GM11168 (cell line): Measurements from ENCODE around the gene RTP5.
"Not testable (repeated sequence)": the region's sequence is repeated elsewhere in the genome, so short reads cannot be mapped to it uniquely, and the experiment has no call there.

Experiments used
- in situ Hi-C: fragments of 300-500 bp; cut with MboI; formaldehyde crosslinking; loops from one replicate; pipeline ENCODE4 v1.12.0; 2022; ENCODE audit warnings: low sequenced_read_pairs; ENCODE audit not compliant: unreplicated experiment

The RTP5 gene

DNA sequence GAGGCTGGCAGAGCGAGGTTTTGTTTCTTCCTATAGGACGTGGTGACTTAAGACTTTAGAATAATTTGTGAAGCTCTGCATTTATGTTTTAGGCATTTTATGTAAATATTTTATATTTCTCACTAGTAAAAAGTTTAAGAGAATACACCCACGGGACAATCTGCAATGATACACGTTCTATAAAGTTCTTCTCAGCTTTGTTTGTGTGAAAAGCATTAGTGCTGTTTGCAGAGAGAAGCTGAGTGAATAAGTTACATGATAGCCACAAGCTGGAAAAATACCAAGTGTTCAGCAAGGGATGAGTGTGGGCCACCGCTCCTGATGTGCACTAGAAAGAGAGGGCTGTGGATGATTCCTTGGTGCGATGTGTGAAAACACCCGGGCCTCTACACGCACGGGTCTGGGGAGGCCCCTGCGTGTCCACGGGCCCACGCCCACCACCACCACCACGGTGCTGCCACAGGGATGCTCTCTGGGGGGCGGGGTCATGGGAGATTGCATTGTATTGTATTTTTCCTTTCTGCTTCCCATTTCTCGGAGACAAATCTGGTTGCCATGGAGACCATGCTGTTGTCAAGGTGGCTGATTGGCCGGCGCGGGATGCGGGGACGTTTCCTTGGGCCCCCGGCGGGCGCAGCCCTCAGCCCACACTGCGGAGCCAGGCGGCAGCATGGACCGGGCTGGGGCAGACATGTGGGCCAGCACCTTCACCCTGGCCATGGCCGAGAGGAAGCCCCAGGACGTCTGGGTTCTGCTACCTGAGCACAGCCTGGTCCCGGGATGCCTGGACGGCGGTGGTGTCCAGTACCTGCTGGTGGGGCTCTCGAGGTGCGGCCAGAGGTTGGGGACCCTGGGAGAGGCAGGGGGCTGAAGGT is at the start of gene RTP5:
Gene RTP5 (plus strand): TSS at position 643 of the 875 bp plus-strand sequence. CDS start 28 bp downstream, at position 671.
- in situ Hi-C loops, result no loop called here

DNA sequence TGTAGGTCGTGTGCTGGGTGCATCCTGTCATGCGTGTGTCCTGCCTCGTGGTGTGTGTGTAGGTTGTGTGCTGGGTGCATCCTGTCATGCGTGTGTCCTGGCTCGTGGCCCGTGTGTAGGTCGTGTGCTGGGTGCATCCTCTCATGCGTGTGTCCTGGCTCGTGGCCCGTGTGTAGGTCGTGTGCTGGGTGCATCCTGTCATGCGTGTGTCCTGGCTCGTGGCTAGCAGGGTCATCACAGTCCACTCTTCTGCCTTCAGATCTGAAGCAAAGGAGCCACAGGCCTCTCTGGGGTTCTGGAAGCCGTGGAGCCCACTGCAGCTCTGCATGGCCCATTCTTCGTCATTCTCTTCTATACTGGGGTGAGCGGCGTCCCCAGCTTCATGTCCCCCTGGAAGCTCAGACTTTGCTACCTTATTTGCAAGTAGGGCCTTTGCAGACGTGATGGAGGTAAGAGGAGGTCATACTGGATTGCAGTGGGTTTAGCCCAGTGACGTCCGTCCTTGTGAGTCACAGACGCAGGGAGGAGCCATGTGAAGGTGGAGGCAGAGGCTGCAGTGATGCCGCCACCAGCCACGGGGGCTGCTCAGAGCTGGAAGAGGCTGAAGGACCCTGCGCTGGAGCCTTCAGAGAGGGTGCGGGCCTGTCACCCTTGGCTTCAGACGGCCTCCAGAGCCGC is 49.4 kb upstream of the RTP5 start:
- in situ Hi-C loops, result not testable (repeated sequence)

DNA sequence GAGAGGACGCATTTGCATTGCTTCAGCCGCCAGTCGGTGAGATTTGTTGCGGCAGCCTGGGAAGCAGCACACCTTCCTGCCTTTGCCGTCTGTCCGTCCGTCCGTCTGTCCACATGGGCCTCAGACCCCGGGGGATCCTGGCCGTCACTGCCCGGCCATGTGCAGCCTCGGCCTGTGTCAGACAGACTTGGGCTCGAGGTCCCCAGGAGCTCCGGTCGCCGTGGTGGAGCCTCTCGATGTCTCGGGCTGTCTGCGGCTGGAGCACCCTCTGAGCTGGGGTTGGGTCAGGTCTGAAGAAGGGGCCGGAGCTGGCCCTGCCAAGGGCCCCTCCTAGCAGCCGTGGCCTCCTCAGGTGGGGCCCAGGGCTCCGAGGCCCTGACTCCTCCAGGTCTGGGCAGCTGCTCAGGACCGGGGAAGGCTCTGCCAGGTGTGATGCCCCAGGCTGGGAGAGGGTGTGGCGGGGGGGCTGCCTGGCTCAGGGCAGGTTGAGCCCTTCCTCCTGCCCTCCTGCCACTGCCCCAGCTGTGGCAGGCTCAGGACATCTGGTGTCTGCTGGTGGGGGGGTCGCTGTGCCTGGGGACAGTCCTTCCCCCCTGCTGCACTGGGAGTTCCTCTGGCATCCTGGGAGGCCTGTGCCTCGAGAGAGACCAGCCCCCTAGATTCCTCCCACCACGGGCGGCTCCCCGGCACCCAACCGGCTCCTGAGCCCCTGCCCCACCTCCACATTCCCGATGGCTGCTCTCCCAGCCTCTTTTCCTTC is 48.7 kb upstream of the RTP5 start:
- in situ Hi-C loops, result no loop called here

DNA sequence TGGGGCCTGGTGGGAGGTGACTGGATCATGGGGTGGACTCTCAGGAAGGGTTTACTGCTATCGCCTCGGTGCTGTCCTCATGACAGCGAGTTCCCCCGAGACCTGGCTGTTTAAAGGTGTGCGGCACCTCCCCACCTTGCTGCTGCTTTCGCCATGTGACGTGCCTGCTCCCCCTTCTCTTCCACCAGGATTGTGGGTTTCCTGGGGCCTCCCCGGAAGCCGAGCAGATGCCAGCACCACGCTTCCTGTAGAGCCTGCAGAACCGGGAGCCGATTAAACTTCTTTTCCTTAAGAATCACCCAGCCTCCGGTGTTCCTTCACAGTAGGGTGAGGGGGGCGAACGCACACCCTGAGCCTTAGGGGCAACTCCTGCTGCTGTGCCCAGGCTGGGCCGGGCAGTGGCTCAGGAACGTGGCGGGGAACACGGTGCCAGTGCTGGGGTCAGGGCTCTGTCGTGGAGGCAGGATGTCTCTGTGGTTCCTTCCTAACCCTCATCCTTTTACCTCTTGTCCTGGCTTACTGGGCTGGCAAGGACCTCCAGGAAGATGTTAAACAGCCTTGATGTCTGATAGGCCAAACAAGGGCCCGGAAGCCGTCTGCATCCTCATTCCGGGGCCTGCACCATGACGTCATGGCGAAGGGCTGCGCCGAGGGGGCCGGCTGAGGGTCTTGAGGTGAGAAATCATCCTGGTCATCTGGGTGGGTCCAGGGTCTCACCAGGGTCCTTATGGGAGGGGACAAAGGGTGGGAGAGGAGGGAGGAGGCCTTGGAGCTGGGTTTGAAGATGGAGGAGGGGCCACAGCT is 47.9 kb upstream of the RTP5 start:
- in situ Hi-C loops, result no loop called here

DNA sequence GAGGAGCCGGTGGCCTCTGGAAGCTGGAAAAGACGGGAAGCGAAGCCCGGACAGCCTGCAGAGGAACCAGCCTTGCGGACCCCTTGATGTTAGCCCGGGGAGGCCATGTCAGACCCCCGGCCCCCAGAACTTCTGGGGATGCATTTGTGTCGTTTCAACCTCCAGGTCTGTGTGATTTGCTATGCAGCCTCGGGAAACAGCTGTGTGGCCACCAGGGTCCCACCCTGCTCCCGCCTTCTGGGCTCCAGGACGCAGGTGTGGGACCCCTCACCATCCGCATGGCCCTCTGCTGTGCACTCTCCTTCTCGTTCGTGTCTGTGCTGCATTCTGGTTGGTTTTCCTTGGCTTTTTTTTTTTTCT is 47.3 kb upstream of the RTP5 start:
- in situ Hi-C loops, result no loop called here

DNA sequence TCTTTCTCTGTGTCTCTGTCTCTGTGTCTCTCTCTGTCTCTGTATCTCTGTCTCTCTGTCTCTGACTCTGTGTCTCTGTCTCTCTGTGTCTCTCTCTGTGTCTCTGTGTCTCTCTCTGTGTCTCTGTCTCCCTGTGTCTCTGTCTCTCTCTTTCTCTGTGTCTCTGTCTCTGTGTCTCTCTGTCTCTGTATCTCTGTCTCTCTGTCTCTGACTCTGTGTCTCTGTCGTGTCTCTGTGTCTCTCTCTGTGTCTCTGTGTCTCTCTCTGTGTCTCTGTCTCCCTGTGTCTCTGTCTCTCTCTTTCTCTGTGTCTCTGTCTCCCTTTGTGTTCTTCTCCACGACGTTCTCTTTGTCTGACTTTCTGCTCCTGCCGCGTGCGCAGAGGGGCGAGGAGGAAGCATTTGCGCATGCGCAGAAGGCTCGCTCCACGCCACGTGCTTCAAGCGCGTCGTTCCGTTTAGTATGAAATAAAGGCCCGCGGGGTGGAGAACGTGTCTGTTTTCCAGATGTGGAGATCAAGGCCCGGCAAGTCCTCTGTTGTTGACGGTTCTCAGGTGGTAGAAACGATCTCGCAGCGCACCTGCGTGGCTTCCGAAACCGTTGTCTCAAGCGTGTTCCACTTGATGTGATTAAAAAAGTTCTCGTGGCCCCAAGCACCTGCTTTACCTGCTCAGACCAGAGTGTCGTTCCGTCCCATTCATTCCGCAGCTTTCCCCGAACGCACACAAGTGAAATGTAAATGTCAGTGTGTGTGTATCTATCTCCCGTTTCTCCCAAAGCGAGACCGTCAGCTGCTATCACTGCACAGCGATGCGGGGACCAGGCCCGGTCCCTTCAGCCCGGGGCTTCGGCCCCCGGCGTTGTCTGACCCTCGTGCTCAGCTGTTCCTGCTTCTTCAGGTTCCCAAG is 45.7 kb upstream of the RTP5 start:
- in situ Hi-C loops, result not testable (repeated sequence)

DNA sequence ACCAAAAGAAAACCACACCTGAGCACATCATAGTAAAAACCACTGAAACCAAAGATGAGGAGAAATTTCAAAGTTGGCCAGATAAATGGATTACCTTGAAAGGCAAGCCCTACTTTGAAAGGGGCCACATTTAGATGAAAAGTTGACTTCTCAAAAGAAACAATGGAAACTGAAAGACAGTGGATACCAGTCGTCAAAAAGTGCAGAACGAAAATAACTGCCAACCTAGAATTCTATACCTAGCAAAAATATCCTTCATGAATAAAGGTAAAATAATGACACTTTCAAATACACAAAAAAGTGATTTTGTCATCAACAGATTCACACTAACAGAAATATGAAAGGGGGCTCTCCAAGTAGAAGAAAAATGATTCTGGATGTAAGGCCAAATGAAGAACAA is 42.1 kb upstream of the RTP5 start:
- in situ Hi-C loops, result no loop called here

DNA sequence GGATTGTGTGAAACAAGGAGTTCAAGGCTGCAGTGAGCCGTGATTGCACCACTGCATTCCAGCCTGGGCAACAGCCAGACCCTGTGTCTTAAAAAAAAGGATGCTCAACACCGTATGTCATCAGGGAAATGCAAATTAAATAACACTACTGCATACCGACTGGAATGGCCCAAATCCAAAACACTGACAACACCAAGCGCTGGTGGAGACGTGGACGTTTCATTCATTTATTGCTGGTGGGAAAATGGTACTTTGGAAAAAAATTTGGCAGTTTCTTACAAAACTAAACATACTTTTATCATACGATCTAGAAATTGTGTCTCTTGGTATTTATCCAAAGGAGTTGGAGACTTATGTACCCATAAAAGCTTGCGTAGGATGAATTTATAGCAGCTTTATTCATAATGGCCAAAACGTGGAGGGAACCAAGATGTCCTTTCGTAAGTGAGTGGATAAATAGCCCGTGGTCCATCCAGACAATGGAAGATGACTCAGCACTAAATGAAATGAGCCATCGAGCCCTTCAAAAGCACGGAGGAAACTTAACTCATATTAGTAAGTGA is 36.3 kb upstream of the RTP5 start:
- in situ Hi-C loops, result no loop called here

DNA sequence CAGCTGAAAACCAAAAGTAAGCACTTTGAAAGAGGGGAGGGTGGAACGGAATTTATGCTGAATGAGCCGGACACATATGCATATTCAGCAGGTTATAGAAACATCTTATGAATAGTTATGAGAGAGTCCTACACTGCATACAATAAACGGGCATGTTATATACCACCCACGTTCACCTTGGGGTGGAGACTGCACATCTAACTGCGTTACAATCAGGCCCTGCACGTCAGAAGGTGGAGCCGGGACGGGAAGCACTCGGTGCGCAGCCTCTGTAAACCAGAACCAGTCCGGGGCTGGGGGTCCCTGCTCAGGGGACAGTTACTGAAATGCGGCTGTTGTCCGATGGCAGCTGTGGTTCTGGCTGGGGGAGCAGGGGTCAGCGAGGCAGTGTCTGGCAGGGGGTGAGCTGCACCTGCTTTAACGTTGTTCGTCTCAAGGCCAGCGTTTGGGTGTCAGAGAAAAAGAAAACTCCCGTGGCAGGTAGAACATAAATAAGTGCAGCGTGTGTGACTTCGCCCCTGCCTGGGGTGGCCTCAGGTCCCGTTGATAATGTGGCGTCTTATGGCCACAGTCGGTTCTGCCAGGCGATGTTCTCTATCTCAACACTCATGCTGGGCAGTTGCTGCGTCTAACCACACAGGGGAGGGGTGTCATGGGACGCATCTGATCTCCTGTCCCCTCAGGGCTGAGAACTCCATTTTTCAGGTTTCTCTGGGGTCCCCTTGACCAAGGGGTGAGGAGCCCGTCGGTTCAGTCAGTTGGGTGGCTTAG is 35.6 kb upstream of the RTP5 start:
- in situ Hi-C loops, result not testable (repeated sequence)

DNA sequence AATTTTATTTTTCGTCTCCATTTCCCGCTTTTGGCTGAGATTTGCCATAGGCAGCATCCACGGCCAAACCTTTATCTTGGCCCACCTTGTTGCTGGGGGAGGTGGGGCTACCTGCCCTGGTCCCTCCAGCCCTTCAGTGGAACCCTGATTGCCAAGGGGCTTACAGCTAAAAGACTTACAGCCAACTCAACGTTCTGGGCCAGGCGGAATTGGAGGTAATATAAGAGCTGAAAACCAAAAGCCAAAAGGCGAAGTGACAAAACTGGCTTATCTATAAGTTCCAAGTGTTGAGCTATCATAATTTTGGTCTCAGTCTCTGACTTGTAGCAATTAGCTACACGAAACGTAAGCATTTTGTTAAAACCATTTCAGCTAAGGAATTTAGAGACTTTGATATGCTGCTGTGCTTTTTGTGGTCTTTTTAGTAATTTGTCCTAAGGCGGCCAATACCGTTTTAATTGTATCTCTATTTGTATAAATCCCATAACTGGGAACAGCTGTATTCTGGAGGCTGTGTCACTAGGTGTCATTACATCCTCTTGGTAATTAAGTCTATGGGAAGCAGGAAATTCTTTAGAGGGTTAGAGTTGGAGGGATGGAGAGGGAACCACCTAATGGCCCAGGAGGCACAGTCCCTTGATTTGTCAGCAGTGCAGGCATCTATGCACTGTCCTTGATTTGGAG is 34.9 kb upstream of the RTP5 start:
- in situ Hi-C loops, result no loop called here

DNA sequence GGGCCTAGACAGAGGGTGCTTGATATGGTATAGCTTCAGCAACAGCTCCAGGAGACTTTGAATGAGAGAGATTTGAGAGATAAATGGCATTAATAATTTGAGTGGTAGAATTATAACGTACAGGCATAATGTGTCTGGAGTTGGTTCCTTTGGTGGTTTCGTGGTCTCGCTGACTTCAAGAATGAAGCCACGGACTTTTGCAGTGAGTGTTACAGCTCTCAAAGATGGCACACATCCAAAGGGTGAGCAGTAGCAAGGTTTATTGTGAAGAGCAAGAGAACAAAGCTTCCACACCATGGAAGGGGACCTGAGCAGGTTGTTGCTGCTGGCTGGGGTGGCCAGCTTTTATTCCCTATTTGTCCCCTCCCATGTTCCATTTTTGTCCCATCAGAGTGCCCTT is 33.9 kb upstream of the RTP5 start:
- in situ Hi-C loops, result no loop called here

DNA sequence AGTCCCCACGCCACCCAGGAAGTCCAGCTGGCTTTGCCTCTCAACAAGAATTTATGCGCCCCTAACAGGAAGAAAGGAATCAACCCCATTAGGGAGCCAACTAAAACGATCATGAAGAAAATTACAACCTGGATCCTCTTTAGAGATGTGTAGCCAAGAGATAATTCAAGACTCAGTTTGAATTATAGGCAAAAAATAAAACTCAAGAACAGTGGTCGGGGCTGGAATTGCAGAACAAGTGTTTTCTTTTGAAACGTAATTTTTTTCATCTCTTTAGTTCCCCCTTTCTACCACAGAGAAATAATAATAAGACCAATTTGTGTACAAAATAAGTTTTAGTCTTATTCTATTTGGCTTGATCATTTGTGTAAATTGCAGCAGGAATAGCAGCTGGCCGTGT is 33.2 kb upstream of the RTP5 start:
- in situ Hi-C loops, result no loop called here

DNA sequence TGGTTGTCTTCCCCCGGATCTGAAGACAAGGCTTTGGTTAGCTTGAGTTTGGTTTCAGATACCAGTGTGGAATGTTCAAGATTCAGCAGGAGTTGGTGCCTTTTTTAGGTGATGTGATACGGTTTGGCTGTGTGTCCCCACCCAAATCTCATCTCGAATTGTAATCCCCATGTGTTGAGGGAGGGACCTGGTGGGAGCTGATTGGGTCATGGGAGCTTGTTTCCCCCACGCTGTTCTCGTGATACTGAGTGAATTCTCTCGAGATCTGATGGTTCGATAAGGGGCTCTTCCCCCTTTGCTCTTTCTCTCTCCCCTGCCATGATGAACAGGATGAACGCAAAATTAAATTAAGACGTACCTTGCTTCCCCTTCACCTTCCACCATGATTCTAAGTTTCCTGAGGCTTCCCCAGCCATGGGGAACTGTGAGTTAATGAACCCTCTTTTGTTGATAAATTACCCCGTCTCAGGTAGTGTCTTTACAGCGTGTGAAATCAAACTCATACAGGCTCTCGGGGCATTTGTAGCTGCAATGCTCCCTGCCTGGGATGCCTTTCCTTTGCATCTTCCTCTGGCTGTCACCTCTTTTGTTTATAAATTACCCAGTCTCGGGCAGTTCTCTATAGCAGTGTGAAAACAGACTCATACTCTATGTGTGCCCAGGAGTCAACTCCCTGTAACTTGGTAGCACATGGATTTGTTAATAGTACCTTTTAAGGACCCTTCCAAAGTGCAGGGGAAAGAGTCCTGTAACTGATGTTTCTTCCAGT is 32.1 kb upstream of the RTP5 start:
- in situ Hi-C loops, result no loop called here

DNA sequence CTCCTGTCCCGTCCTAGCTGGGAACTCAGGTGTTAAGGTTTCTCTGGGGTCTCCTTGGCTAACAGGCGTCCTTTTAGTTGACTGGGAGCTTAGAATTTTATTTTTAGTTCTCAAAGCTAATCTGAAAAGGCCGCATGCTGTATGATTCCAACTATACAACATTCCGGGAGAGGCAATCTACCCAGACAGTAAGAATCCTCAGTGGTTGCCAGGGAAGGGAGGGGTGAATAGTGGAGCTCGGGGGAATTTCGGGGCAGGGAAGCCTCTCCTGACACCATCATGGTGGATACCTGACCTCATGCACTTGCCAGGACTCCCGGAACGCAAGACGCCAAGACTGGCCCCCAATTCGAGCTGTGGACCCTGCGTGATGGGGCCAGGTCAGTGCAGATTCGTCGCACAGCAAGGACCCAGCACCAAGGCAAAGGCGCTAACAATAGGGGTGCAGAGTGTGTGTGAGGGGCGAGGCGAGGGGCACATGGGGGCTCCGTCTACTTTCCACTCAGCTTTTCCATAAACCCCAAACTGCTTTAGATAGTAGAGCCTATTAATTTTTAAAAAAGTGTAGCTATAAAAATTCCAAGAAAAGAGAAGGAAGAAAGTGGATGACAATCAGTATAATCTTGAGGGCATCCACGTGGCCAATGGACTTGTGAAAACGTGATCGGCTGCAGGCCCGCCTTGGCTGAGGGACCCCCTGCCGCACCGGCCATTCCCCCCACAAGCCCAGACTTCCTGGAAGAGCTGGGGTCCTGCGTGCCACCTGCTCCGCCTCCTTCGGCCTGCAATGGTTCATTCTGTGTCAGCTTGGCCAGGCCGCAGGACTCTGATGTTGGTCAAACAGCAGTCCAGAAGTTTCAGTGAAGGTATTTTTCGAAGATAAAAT is 28.1 kb upstream of the RTP5 start:
- in situ Hi-C loops, result no loop called here

DNA sequence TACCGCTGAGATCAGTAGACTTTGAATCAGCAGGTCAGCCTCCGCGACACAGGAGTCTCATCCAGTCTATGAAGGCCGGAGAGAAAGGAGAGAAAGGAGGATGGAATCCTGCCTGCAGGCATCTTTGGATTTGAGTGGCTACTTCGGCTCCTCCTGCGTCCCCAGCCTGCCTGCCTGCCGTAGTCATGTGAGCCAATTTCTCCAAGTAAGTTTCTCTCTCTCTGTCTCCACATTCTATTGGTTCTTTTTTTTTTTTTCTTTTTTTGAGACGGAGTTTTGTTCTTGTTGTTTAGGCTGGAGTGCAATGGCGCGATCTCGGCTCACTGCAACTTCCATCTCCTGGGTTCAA is 27.5 kb upstream of the RTP5 start:
- in situ Hi-C loops, result no loop called here

DNA sequence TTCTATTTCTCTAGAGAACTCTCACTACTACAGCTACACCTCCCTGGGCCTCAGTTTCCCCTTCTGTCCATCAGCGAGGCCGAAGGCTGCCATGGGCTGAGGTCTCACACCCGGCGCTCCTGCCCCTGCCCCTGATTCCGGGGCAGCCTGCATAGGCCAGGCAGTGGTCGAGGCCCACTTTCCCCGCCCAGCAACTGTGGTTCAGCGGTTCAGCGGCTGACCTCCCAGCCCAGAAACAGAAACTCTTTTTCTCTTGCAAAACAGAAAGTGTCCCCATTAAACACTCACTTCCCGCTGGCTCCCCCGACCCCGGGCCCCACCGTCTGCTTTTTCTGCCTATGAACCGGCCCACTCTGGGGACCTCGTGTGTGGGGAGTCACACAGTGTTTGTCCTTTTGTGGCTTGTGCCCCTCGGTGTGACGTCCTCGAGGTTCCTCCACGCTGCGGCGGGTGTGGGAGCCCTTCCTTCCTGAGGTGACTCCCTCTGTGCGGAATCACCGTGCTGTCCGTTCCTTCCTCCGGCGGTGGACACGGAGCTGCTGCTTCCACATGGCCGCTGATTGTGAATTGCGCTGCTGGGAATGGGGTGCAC is 26.8 kb upstream of the RTP5 start:
- in situ Hi-C loops, result no loop called here
